NB4 (cell line): ENCODE data around the gene HIF1A.

ENCODE experiments used
- CTCF ChIP-seq: IDR thresholded peaks from one replicate; pipeline ENCODE4 v1.5.1; 2012; ENCODE audit warnings: low read depth, low read length
- MAX ChIP-seq: IDR thresholded peaks from 2 replicates; pipeline ENCODE4 v1.6.1; 2011; ENCODE audit warnings: low read depth, low read length
- MYC ChIP-seq: IDR thresholded peaks from 2 replicates; pipeline ENCODE4 v1.6.1; 2011; ENCODE audit warnings: low read depth, low read length
- POLR2A ChIP-seq: IDR thresholded peaks from 2 replicates; pipeline ENCODE4 v1.6.1; 2011; ENCODE audit warnings: mild to moderate bottlenecking; ENCODE audit not compliant: insufficient read length; ENCODE audit errors: extremely low read depth

- TF ChIP-seq CTCF: no peak
- TF ChIP-seq POLR2A: no peak
- no peak for TF ChIP-seq MAX
- TF ChIP-seq MYC: no peak
Measured at GRCh38 chr14:61712137-61712536, 16.8 kb downstream of the HIF1A start.
